BLaER1 treated with 17β-estradiol and CSF1 and Interleukin-3, amounts not matched to agents 10 nM and 100 nM (cell line): ENCODE data around the gene PPIG.
"Not testable (repeated sequence)": the region's sequence is repeated elsewhere in the genome, so short reads cannot be mapped to it uniquely, and the experiment has no call there.

Source experiments
- H3K27ac ChIP-seq, 11 experiments: shearing (Covaris generic); formaldehyde crosslinking; 2 replicates each; pipeline ENCODE4 v1.8.1; 2022
- H3K27me3 ChIP-seq, 11 experiments: shearing (Covaris generic); formaldehyde crosslinking; 2 replicates each; pipeline ENCODE4 v1.8.1; 2022
- H3K36me3 ChIP-seq, 11 experiments: shearing (Covaris generic); formaldehyde crosslinking; 2 replicates each; pipeline ENCODE4 v1.8.1; 2022
- H3K4me1 ChIP-seq, 10 experiments: shearing (Covaris generic); formaldehyde crosslinking; 2 replicates each; pipeline ENCODE4 v1.8.1; 2022
- H3K4me2 ChIP-seq, 11 experiments: shearing (Covaris generic); formaldehyde crosslinking; 2 replicates each; pipeline ENCODE4 v1.8.1; 2022
- H3K4me3 ChIP-seq, 10 experiments: shearing (Covaris generic); formaldehyde crosslinking; 2 replicates each; pipeline ENCODE4 v1.8.1; 2022
- H3K9ac ChIP-seq, 11 experiments: shearing (Covaris generic); formaldehyde crosslinking; 2 replicates each; pipeline ENCODE4 v1.8.1; 2022
- H3K9me3 ChIP-seq, 11 experiments: shearing (Covaris generic); formaldehyde crosslinking; replicated peaks in 1 of 11; 2 replicates each; pipeline ENCODE4 v1.8.1; 2022
- H4K20me1 ChIP-seq, 11 experiments: shearing (Covaris generic); formaldehyde crosslinking; 2 replicates each; pipeline ENCODE4 v1.8.1; 2022
- Cebpa-rat ChIP-seq, 11 experiments: shearing (Covaris generic); IDR thresholded peaks; 2 replicates each; pipeline ENCODE4 v1.8.1; 2022

Gene PPIG

DNA sequence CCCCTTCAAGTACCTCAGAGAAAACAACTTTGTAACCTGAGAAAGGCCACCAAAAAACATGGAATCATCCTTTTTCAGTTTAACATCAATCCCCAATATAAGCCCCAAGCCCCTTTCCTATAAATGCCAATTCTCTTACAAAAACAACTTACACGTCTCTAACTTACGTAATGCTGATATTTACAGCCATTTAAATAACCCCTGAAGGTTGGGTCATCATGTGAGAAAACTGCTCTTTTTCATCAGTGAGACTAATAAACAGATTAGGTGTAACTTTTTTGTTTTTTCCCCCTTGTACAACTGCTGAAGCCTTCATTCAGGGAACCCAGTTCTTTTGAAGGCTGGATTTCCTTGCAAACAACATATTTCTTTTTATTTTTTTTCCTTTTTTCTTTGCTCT is 14.2 kb upstream of the PPIG start:
- no peak overlapping the region; a peak in 1 of 22 replicates for H3K9ac ChIP-seq
- no peak overlapping the region for H3K27ac ChIP-seq
- peaks cover 21 to 65% (median 50%) of the 10 kb centered on the region in 11 experiments for H3K36me3 ChIP-seq
- H3K4me2 ChIP-seq, result peak overlapping the region; percentile 2 to 92 (median 28); a peak in 9 of 22 replicates
- TF ChIP-seq Cebpa-rat (IDR thresholded peaks at IDR 0.05), result no peak
- H4K20me1 ChIP-seq, result peaks cover 0 to 27% (median 4%) of the 10 kb centered on the region in 11 experiments; a peak in 5 of 22 replicates
- no peaks in the 10 kb centered on the region for H3K27me3 ChIP-seq
- H3K4me1 ChIP-seq, result peaks cover 14 to 36% (median 30%) of the 10 kb centered on the region in 10 experiments; a peak in 19 of 20 replicates
- H3K9me3 ChIP-seq, result peaks cover 0 to 16% (median 5%) of the 10 kb centered on the region in 11 experiments; a peak in 7 of 22 replicates
- H3K4me3 ChIP-seq, result no peak overlapping the region

DNA sequence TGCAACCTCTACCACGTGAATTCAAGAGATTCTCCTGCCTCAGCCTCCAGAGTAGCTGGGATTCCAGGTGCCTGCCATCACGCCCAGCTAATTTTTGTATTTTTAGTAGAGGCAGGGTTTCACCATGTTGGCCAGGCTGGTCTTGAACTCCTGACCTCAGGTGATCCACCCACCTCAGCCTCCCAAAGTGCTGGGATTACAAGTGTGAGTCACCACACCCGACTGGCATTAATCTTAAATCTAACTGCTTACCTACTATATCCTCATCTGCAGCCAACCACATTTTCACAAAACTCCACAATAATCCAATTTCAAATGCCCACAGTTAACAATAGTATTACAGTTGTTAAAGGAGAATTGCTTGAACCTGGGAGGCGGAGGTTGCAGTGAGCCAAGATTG is 13.4 kb upstream of the PPIG start:
- Histone ChIP-seq H3K4me2 (peak overlapping the region; percentile 14 to 92 (median 72); a peak in 15 of 22 replicates), H3K36me3 (peaks cover 16 to 57% (median 42%) of the 10 kb centered on the region in 11 experiments)
- H3K27me3 ChIP-seq, result not testable (repeated sequence)

DNA sequence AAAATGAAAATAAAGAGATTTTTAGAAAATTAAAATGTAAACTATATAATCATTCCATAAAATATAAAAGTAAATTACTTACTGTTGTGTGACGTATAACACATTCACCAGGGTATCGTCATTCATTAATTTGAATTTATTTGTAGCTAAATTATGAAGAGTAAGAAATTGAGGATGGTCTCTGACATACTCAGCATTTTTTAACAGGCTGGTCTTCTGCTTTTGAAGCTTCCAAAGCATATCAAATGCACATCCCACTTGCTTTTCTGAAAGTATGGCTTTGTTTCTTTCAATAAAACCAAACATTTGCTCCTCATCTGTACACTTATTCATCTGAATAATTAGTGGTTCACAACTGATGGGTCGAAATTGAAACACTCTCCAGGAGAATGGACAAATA is 12.6 kb upstream of the PPIG start:
- Histone ChIP-seq H3K27me3 (no peaks in the 10 kb centered on the region), H3K4me3 (peak overlapping the region in 5 of 10 experiments; percentile 25 to 87 (median 83); a peak in 6 of 20 replicates), H3K36me3 (peaks cover 8 to 49% (median 34%) of the 10 kb centered on the region in 11 experiments), H3K9me3 (peaks cover 0 to 8% (median 0%) of the 10 kb centered on the region in 11 experiments; a peak in 4 of 22 replicates), H3K4me1 (peaks cover 14 to 36% (median 30%) of the 10 kb centered on the region in 10 experiments; a peak in 19 of 20 replicates), H3K9ac (peak overlapping the region in 3 of 11 experiments; percentile 4 to 87 (median 81); a peak in 3 of 22 replicates), H3K4me2 (peak overlapping the region; percentile 25 to 92 (median 82); a peak in 21 of 22 replicates), H3K27ac (no peak overlapping the region), H4K20me1 (peaks cover 0 to 27% (median 4%) of the 10 kb centered on the region in 11 experiments; a peak in 5 of 22 replicates)
- TF ChIP-seq Cebpa-rat (IDR thresholded peaks at IDR 0.05), result no peak

More for the DNA sequence above, 13.4 kb upstream of the PPIG start:
- H3K27ac ChIP-seq, H3K9ac ChIP-seq, H3K4me3 ChIP-seq: not testable (repeated sequence)
- Histone ChIP-seq H3K9me3 (peaks cover 0 to 10% (median under 1%) of the 10 kb centered on the region in 11 experiments; a peak in 8 of 22 replicates), H3K4me1 (peaks cover 14 to 36% (median 30%) of the 10 kb centered on the region in 10 experiments; a peak in 19 of 20 replicates), H4K20me1 (peaks cover 0 to 27% (median 4%) of the 10 kb centered on the region in 11 experiments; a peak in 5 of 22 replicates)

DNA sequence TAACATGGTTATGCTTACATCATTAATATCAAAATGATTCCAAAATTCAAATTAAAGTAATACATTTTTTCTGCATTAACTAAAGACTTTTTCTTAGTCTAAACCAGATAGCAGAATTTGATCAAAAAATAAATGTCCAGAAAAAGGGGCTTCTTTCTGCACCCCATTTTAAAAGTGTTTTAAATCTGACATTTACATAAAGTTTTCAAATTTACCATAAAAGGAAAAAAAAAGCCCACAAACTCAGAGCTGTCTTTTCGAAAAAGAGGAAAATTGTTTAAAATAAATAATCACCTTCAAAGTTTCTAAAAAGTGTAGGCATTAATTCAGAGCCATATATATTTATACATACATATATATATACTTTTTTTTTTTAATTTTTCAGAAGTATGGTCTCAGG is 12.0 kb upstream of the PPIG start:
- H3K4me3 ChIP-seq, result peak overlapping the region; percentile 75 to 94 (median 85); a peak in 13 of 20 replicates
- H3K27ac ChIP-seq, result peak overlapping the region in 1 of 11 experiments; percentile 79; a peak in 1 of 22 replicates
- peak overlapping the region in 9 of 11 experiments; percentile 81 to 91 (median 88); a peak in 11 of 22 replicates for H3K9ac ChIP-seq

GRCh38 chr2:169572821-169573159 is 11.4 kb upstream of the PPIG start:
- TF ChIP-seq Cebpa-rat (IDR thresholded peaks at IDR 0.05), result no peak
- Histone ChIP-seq H4K20me1 (peaks cover 0 to 27% (median 4%) of the 10 kb centered on the region in 11 experiments; a peak in 5 of 22 replicates), H3K27ac (peak overlapping the region in 10 of 11 experiments; percentile 59 to 88 (median 83); a peak in 18 of 22 replicates), H3K36me3 (peaks cover 5 to 37% (median 24%) of the 10 kb centered on the region in 11 experiments; a peak in 18 of 22 replicates), H3K9ac (peak overlapping the region; percentile 80 to 91 (median 87)), H3K4me3 (peak overlapping the region; percentile 75 to 94 (median 85)), H3K27me3 (no peaks in the 10 kb centered on the region), H3K4me2 (peak overlapping the region; percentile 72 to 92 (median 83)), H3K9me3 (peaks cover 0 to 8% (median 0%) of the 10 kb centered on the region in 11 experiments; a peak in 2 of 22 replicates), H3K4me1 (peaks cover 14 to 36% (median 30%) of the 10 kb centered on the region in 10 experiments; a peak in 19 of 20 replicates)

More for the DNA sequence above, 12.0 kb upstream of the PPIG start:
- no peak for TF ChIP-seq Cebpa-rat (IDR thresholded peaks at IDR 0.05)
- H3K4me2 ChIP-seq, result peak overlapping the region; percentile 25 to 92 (median 82); a peak in 20 of 22 replicates
- peaks cover 5 to 43% (median 28%) of the 10 kb centered on the region in 11 experiments; a peak in 20 of 22 replicates for H3K36me3 ChIP-seq
- H3K9me3 ChIP-seq, result peaks cover 0 to 8% (median 0%) of the 10 kb centered on the region in 11 experiments; a peak in 2 of 22 replicates
- no peaks in the 10 kb centered on the region for H3K27me3 ChIP-seq
- H3K4me1 ChIP-seq, result peaks cover 14 to 36% (median 30%) of the 10 kb centered on the region in 10 experiments; a peak in 19 of 20 replicates
- H4K20me1 ChIP-seq, result peaks cover 0 to 27% (median 4%) of the 10 kb centered on the region in 11 experiments; a peak in 5 of 22 replicates

- H3K4me3 ChIP-seq, result peak within 1 kb of the TSS; percentile 75 to 94 (median 85)
- TF ChIP-seq Cebpa-rat (IDR thresholded peaks at IDR 0.05), result no peak
- H3K27me3 ChIP-seq, result no peaks in the 10 kb centered on the region
- peaks cover 0 to 8% (median 0%) of the 10 kb centered on the region in 11 experiments; a peak in 2 of 22 replicates for H3K9me3 ChIP-seq
- peak within 1 kb of the TSS; percentile 72 to 92 (median 83) for H3K4me2 ChIP-seq
- H3K9ac ChIP-seq, result peak within 1 kb of the TSS; percentile 80 to 91 (median 87)
- peaks cover 0 to 22% (median 4%) of the 10 kb centered on the region in 11 experiments; a peak in 5 of 22 replicates for H4K20me1 ChIP-seq
- peaks cover 14 to 36% (median 30%) of the 10 kb centered on the region in 10 experiments; a peak in 19 of 20 replicates for H3K4me1 ChIP-seq
- H3K36me3 ChIP-seq, result peaks cover 5 to 31% (median 18%) of the 10 kb centered on the region in 11 experiments; a peak in 18 of 22 replicates
- peak within 1 kb of the TSS; percentile 59 to 88 (median 82); a peak in 21 of 22 replicates for H3K27ac ChIP-seq
These were observed 10.8 kb upstream of the PPIG start, which contains the start of gene FASTKD1 for GRCh38 chr2:169573160-169573973. Gene FASTKD1, minus strand, starts transcription at chr2:169573865. Its CDS starts 1,836 bp downstream, at chr2:169572029.

DNA sequence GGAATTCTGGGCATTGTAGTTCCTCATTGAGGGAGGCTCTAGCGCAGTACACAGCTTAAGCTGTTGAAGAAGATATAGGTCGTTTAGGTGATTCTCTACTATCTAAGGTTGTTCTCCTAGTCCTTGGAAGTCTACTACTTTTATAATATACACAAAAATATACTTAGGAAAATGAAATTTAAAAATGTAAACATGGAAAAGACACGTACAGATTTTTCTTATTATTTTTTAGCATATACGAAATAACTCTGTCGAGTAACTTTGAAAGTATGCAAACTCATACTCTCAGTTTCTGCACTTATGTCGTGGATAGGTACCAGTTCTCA is 10.2 kb upstream of the PPIG start:
- H3K9ac ChIP-seq, result peak overlapping the region in 9 of 11 experiments; percentile 80 to 91 (median 88); a peak in 14 of 22 replicates
- peak overlapping the region; percentile 75 to 94 (median 85) for H3K4me3 ChIP-seq
- no peaks in the 10 kb centered on the region for H3K27me3 ChIP-seq
- TF ChIP-seq Cebpa-rat (IDR thresholded peaks at IDR 0.05), result no peak
- H3K27ac ChIP-seq, result peak overlapping the region in 2 of 11 experiments; percentile 73 to 88; a peak in 3 of 22 replicates
- peaks cover 0 to 17% (median 4%) of the 10 kb centered on the region in 11 experiments; a peak in 5 of 22 replicates for H4K20me1 ChIP-seq
- peaks cover 1 to 25% (median 12%) of the 10 kb centered on the region in 11 experiments; a peak in 16 of 22 replicates for H3K36me3 ChIP-seq
- H3K9me3 ChIP-seq, result peaks cover 0 to 8% (median 0%) of the 10 kb centered on the region in 11 experiments; a peak in 2 of 22 replicates
- H3K4me1 ChIP-seq, result peaks cover 14 to 36% (median 30%) of the 10 kb centered on the region in 10 experiments; a peak in 19 of 20 replicates
- H3K4me2 ChIP-seq, result no peak overlapping the region

DNA sequence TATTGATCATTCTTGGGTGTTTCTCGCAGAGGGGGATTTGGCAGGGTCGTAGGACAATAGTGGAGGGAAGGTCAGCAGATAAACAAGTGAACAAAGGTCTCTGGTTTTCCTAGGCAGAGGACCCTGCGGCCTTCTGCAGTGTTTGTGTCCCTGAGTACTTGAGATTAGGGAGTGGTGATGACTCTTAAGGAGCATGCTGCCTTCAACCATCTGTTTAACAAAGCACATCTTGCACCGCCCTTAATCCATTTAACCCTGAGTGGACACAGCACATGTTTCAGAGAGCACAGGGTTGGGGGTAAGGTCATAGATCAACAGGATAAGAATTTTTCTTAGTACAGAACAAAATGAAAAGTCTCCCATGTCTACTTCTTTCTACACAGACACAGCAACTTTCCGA is 9.6 kb upstream of the PPIG start:
- Histone ChIP-seq H3K36me3 (peaks cover 0 to 19% (median 8%) of the 10 kb centered on the region in 11 experiments; a peak in 13 of 22 replicates), H4K20me1 (peaks cover 0 to 13% (median under 1%) of the 10 kb centered on the region in 11 experiments; a peak in 5 of 22 replicates), H3K4me1 (peaks cover 14 to 35% (median 29%) of the 10 kb centered on the region in 10 experiments; a peak in 19 of 20 replicates)
- not testable (repeated sequence) for H3K27me3 ChIP-seq, H3K4me2 ChIP-seq, H3K9me3 ChIP-seq, H3K9ac ChIP-seq, H3K4me3 ChIP-seq, H3K27ac ChIP-seq

DNA sequence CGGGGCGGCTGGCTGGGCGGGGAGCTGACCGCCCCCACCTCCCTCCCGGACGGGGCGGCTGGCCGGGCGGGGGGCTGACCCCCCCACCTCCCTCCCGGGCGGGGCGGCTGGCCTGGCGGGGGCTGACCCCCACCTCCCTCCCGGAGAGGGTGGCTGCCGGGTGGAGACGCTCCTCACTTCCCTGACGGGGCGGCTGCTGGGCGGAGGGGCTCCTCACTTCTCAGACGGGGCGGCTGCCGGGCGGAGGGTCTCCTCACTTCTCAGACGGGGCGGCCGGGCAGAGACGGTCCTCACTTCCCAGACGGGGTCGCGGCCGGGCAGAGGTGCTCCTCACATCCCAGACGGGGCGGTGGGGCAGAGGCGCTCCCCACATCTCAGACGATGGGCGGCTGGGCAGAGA is 8.9 kb upstream of the PPIG start:
- Histone ChIP-seq H3K4me1 (peaks cover 14 to 28% (median 22%) of the 10 kb centered on the region in 10 experiments; a peak in 19 of 20 replicates), H3K36me3 (peaks cover 0 to 12% (median 8%) of the 10 kb centered on the region in 11 experiments; a peak in 12 of 22 replicates)
- H3K27ac ChIP-seq, H3K27me3 ChIP-seq, H3K9ac ChIP-seq, H3K4me2 ChIP-seq, H3K4me3 ChIP-seq, H3K9me3 ChIP-seq, H4K20me1 ChIP-seq: not testable (repeated sequence)
